Smooth muscle cell of the brain vasculature (primary cell): ENCODE data around the gene CCDC170.

Source experiments
- DNase-seq: peaks from one replicate; pipeline ENCODE4 v3.0.0-alpha.2; 2012; ENCODE audit warnings: low read depth, low spot score

CCDC170 gene

DNA sequence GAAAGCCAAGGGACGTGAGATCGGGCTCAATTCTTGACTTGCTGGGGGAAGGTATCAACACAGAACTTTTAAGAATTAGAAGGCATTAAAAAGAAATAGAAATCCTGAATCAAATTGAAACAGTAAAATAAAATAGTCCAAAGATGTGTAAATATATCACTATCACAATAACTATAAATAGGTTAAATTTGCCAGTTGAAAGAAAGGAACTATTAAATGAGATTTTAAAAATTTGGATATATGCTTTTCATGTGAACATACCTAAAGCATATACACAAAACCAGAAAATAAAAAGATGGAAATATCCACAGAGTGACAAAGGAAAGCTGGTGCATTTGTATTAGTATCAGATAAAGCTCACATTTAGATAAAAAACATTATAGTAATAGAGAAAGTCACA, 161.3 kb downstream of the CCDC170 start:
- no peak for DNase-seq

DNA sequence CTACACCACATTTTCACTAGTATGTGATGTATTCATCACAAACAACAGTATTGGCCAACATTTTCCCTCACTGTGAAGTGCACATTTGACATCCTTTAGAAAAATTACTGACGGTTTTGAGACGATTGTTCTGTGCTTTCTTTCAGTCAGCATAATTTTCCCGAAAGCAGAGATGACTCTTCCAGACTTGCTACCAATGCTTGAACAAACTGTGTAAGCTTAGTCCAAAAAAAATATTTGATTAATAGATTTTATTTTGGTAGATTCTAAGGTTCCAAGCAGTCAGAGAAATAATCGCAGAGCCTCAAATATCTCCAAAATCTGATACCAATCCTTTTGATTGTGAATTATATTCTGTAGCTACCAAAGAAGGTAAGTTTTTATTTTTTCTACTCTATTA, 162.6 kb downstream of the CCDC170 start:
- DNase-seq = no peak

DNA sequence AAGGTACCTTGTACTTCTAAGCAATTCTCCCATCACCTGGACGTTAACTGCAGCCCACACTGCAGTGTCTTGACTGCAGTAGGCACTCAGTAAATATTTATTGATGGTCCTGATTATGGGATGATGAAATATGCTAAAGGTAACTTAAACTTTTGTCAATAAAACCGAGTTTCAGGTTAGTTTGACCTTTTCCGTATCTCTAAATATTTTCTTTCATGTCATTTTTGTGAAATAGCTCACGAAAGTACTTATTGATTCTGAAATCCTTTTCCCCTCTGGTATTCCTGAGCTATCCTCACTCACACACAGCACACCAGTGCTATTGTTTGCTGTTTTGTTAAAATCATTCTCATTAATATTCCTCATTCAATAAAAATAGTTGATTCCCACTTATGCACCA, 164.3 kb downstream of the CCDC170 start:
- DNase-seq = no peak

DNA sequence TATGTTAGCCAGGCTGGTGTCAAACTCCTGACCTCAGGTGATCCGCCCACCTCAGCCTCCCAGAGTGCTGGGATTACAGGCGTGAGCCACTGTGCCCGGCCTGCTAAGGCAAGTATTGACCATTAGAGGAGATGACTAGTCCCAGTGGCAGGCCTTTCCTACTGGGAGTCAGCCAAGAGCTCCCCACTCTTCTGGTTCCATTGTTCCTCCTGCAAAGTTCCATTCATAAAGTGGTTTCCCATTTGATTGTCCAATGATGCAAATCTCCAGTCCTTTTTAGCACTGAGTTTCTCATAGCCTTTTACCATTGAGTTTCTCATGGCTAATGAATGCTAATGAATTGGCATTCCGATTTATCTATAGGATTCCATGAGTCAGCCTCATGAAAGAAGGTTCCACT, 165.4 kb downstream of the CCDC170 start:
- DNase-seq = no peak

DNA sequence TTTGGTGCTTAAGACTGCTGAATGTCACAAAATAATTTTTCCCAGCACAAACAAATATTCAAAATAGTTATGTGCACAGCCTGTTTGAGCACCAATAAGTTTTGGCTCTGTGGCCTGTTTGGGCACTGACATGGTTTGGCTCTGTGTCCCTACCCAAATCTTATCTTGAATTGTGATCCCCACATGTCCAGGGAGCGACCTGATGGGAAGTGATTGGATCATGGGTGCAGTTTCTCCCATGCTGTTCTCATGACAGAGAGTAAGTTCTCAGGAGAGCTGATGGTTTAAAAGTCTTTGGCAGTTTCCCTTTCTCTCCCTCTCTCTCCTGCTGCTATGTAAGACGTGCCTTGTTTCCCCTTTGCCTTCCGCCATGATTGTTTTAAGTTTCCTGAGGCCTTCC, 167.7 kb downstream of the CCDC170 start:
- no peak for DNase-seq

DNA sequence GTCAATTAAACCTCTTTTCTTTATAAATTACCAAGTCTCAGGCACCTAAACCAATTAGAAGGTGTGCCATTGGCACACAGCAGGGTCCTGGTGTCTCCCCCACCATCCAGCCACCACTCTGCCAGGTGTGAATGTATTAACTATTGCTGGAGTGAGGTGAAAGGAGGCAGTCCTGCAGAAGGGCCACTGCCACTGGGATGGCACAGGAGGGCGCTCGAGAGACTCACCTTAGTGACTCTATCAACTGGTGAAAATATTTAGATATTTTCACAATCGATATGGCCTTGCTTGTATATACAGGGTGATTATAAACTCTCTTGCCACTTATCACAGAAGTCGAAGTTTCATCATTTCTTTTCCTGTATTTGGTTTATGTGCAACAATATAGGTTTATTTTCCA, 168.1 kb downstream of the CCDC170 start:
- no peak for DNase-seq

DNA sequence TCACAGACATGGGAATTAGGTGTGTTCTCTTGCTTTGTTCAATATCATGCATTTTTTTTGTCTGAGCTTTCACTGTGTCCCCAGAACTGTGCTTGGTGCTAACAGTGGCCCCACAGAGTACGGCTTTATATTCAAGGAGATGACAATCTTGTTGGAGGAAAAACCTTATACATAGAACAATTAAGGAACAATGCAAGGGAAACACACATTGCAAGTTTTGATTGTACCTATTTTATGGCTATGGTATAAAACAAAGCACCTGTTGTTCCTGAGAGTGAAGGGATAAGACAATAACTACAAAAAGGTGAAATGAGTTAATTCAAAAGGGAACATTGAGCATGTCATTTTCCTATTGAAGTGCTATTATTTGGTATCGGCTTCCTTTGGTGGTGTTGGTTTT, 169.7 kb downstream of the CCDC170 start:
- no peak for DNase-seq

DNA sequence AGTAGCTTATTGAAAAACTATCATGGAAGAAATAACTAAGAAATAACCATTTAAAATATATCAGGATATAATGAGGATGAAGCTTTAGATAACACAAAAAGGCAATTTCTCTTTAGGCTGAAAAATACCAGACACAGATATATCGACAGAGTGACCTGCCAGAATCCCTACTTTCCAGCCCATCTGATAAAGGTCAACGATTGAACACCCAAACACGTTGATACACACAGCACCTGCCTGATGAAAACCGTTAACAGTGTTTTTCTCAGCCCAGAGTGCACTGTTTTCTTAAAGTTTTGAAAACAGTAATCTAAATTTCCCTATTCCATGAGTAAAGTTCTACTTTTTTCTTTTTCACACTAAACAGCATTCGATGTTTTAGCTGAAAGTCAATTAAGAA, 170.6 kb downstream of the CCDC170 start:
- DNase-seq = no peak

DNA sequence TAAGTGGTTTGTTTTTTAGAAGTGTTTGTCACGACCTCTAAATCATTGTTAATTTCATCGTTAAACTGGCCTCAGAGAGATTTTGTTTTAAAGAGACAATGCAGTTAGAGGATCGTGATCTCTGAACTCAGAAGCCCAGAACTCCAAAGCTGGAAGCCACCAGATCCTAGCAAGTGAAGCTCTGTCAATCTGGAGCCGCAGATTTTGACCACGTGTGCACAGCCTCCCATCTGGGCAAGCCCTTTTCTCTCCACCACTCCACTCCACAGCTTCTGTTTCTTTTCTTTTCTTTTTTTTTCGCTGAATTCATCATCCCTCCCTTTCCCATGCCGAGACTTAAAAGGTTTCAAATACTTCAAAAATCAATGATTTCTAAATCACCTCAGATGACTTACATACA, 171.5 kb downstream of the CCDC170 start:
- no peak for DNase-seq

DNA sequence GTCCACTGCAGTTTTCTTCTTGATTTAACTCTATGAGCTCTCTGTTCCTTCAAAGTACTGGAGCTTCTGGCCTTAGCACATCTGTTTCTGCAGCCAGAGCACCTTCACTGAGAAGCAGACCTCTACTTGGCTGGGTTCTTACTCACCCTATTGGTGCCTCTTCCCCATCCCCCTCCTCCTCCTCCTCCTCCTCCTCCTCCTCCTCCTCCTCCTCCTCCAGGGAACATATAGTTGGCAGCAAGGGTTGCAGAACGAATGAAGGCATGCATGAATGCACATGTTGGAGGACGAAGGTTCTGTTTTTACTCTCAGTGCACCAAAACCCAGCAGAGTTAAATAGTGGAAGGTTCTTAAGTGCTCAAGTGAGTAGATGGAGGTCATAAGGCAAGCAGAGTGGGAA, 172.7 kb downstream of the CCDC170 start:
- no peak for DNase-seq

DNA sequence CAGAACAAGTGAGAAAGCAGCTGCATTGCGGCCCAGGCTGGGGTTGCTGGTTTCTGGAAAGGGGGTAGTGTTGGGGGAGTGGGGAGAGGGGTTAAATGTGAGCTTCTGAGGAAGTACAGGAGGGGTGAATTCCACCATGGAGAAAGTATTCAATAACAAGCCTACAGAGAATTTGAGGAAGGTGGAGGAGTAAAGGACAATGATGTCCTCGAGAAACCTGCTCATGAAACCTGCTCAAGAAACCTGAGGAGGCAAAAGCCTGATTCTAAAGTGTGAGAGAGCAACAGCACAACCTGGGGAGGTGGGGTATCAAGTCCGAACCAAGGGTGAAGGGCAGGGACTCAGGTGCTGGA, 175.4 kb downstream of the CCDC170 start:
- DNase-seq = no peak

DNA sequence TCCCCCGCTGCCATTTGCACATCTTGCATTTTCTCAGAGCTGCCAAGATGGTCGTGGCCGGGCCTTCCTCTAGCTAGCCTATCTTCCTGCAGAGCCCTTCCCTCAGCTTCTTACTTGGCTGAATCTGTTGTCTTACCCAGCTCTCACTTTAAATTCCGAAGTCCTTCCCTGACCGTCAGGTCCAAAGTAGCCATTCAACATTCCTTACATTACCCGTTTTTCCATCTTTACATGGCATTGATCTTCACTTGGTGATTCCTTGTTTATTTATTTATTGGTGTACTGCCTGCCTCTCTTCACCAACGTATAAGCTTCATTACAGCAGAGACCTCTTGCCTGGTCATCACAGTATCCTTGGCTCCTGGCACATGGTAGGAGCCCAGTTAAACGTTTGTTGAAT, 176.3 kb downstream of the CCDC170 start:
- no peak for DNase-seq
